WERI-Rb-1 (cell line): ENCODE data around the gene GGNBP2.

Experiments used
- DNase-seq: peaks from one replicate; pipeline ENCODE4 v3.0.0-alpha.2; 2020
- H3K27ac ChIP-seq: fragments of 250-450 bp; sonication (Bioruptor Pico); 2 replicates; pipeline ENCODE4 v1.5.1; 2020; ENCODE audit warnings: mild to moderate bottlenecking, moderate library complexity
- H3K27me3 ChIP-seq: fragments of 250-450 bp; sonication (Bioruptor Pico); 2 replicates; pipeline ENCODE4 v1.5.1; 2021; ENCODE audit warnings: mild to moderate bottlenecking, low read depth, moderate library complexity; ENCODE audit not compliant: insufficient read depth, severe bottlenecking
- H3K36me3 ChIP-seq: fragments of 250-450 bp; sonication (Bioruptor Pico); 2 replicates; pipeline ENCODE4 v1.5.1; 2020; ENCODE audit warnings: mild to moderate bottlenecking, moderate library complexity
- H3K4me3 ChIP-seq: 2 replicates; pipeline ENCODE4 v1.5.1; 2011; ENCODE audit warnings: low read depth, mild to moderate bottlenecking, control low read depth, low read length
- H3K9me3 ChIP-seq: fragments of 250-450 bp; sonication (Bioruptor Pico); 2 replicates; pipeline ENCODE4 v1.5.1; 2021; ENCODE audit warnings: mild to moderate bottlenecking, moderate library complexity; ENCODE audit not compliant: severe bottlenecking
- CTCF ChIP-seq: IDR thresholded peaks from 2 replicates; pipeline ENCODE4 v1.5.1; 2011; ENCODE audit warnings: low read depth, mild to moderate bottlenecking, control low read depth, inconsistent platforms, low read length

GGNBP2 gene

GRCh38 chr17:36547776-36548175 lies 3.1 kb downstream of the GGNBP2 start:
- no peak for DNase-seq
- Histone ChIP-seq H3K27me3 (no peaks in the 10 kb centered on the region), H3K27ac (no peak overlapping the region), H3K4me3 (no peak overlapping the region), H3K9me3 (no peaks in the 10 kb centered on the region), H3K36me3 (peaks cover 37% of the 10 kb centered on the region)
- TF ChIP-seq CTCF = no peak

- Histone ChIP-seq H3K27ac (no peak overlapping the region), H3K9me3 (no peaks in the 10 kb centered on the region), H3K27me3 (no peaks in the 10 kb centered on the region), H3K36me3 (peaks cover 35% of the 10 kb centered on the region), H3K4me3 (no peak overlapping the region)
- no peak for DNase-seq
- no peak for TF ChIP-seq CTCF
Observed at GRCh38 chr17:36550491-36551417, 6.0 kb downstream of the GGNBP2 start.

GRCh38 chr17:36553459-36553858 lies 8.7 kb downstream of the GGNBP2 start:
- Histone ChIP-seq H3K27ac (no peak overlapping the region), H3K9me3 (no peaks in the 10 kb centered on the region), H3K36me3 (peaks cover 47% of the 10 kb centered on the region), H3K4me3 (no peak overlapping the region), H3K27me3 (no peaks in the 10 kb centered on the region)
- no peak for DNase-seq
- no peak for TF ChIP-seq CTCF

- Histone ChIP-seq H3K27me3 (no peaks in the 10 kb centered on the region), H3K27ac (no peak overlapping the region), H3K4me3 (no peak overlapping the region), H3K36me3 (peaks cover 74% of the 10 kb centered on the region), H3K9me3 (no peaks in the 10 kb centered on the region)
- no peak for DNase-seq
- TF ChIP-seq CTCF = no peak
Observed at GRCh38 chr17:36566081-36566480, 21.4 kb downstream of the GGNBP2 start.

- Histone ChIP-seq H3K36me3 (peaks cover 59% of the 10 kb centered on the region), H3K27ac (no peak overlapping the region), H3K9me3 (no peaks in the 10 kb centered on the region), H3K27me3 (no peaks in the 10 kb centered on the region), H3K4me3 (no peak overlapping the region)
- no peak for TF ChIP-seq CTCF
- no peak for DNase-seq
Observed at GRCh38 chr17:36575028-36575427, 30.3 kb downstream of the GGNBP2 start.
